ENCODE results near the gene NFAT5. TPM values are rescaled to one million over a fixed set of nuclear protein-coding genes. Genes with fewer than 3 reads are reported as not detected.

Gene NFAT5
- total and polyA plus RNA-seq, 4 donors, result 5.2 to 111 (median 22.5) TPM

GRCh38 chr16:69663846-69664245 is 98.1 kb downstream of the NFAT5 start:
- no peak for ATAC-seq (ENCODE audit: insufficient read depth, low FRiP score)
- Histone ChIP-seq H3K27me3 (ENCODE audit: control insufficient read depth in 3 of 3, insufficient read depth in 3 of 3, low read length in 2 of 3) (no peaks in the 10 kb centered on the region), H3K4me1 (ENCODE audit: control insufficient read depth in 5 of 5, insufficient read depth in 5 of 5, low read length in 5 of 5) (no peaks in the 10 kb centered on the region), H3K4me3 (no peak overlapping the region), H3K27ac (ENCODE audit: low read depth in 1 of 2, low read length in 1 of 2) (no peak overlapping the region), H3K9ac (ENCODE audit: insufficient read depth in 1 of 2, low read length in 2 of 2) (no peak overlapping the region), H3K36me3 (ENCODE audit: control insufficient read depth in 4 of 4, insufficient read depth in 4 of 4, low read length in 4 of 4) (peaks cover 2 to 23% (median 13%) of the 10 kb centered on the region in 4 donors), H3K9me3 (ENCODE audit: control insufficient read depth in 4 of 4, insufficient read depth in 3 of 4, low read length in 3 of 4) (no peaks in the 10 kb centered on the region)
- no peak for DNase-seq
- no peak for TF ChIP-seq CTCF (IDR thresholded peaks at IDR 0.05; ENCODE audit: control extremely low read depth, extremely low read depth)

GRCh38 chr16:69669577-69669976 is 103.8 kb downstream of the NFAT5 start:
- peaks cover 8 to 26% (median 15%) of the 10 kb centered on the region in 4 donors for H3K36me3 ChIP-seq (ENCODE audit: control insufficient read depth in 4 of 4, insufficient read depth in 4 of 4, low read length in 4 of 4)
- no peaks in the 10 kb centered on the region for H3K9me3 ChIP-seq (ENCODE audit: control insufficient read depth in 4 of 4, insufficient read depth in 3 of 4, low read length in 3 of 4)
- DNase-seq (no peak), ATAC-seq (ENCODE audit: insufficient read depth, low FRiP score) (no peak)
- H3K9ac ChIP-seq (ENCODE audit: insufficient read depth in 1 of 2, low read length in 2 of 2), result no peak overlapping the region
- 48 to 76% methylated on average over 1 of the region's 1 CpG for WGBS, 2 donors
- H3K4me3 ChIP-seq, result no peak overlapping the region
- no peaks in the 10 kb centered on the region for H3K4me1 ChIP-seq (ENCODE audit: control insufficient read depth in 5 of 5, insufficient read depth in 5 of 5, low read length in 5 of 5)
- no peaks in the 10 kb centered on the region for H3K27me3 ChIP-seq (ENCODE audit: control insufficient read depth in 3 of 3, insufficient read depth in 3 of 3, low read length in 2 of 3)
- no peak overlapping the region for H3K27ac ChIP-seq (ENCODE audit: low read depth in 1 of 2, low read length in 1 of 2)
- TF ChIP-seq CTCF (IDR thresholded peaks at IDR 0.05; ENCODE audit: control extremely low read depth, extremely low read depth), result no peak

- H3K27ac ChIP-seq (ENCODE audit: low read depth in 1 of 2, low read length in 1 of 2), result no peak overlapping the region
Observed at GRCh38 chr16:69672315-69672997, 106.7 kb downstream of the NFAT5 start.

More at GRCh38 chr16:69672315-69672997, 106.7 kb downstream of the NFAT5 start:
- no peaks in the 10 kb centered on the region for H3K9me3 ChIP-seq (ENCODE audit: control insufficient read depth in 4 of 4, insufficient read depth in 3 of 4, low read length in 3 of 4)
- DNase-seq, result no peak
- WGBS, 2 donors, result 96 to 97% methylated on average over 2 of the region's 2 CpGs
- TF ChIP-seq CTCF (IDR thresholded peaks at IDR 0.05; ENCODE audit: control extremely low read depth, extremely low read depth), result no peak
- H3K27me3 ChIP-seq (ENCODE audit: control insufficient read depth in 3 of 3, insufficient read depth in 3 of 3, low read length in 2 of 3), result no peaks in the 10 kb centered on the region
- ATAC-seq (ENCODE audit: insufficient read depth, low FRiP score), result no peak
- no peak overlapping the region for H3K9ac ChIP-seq (ENCODE audit: insufficient read depth in 1 of 2, low read length in 2 of 2)
- H3K4me3 ChIP-seq, result no peak overlapping the region
- H3K4me1 ChIP-seq (ENCODE audit: control insufficient read depth in 5 of 5, insufficient read depth in 5 of 5, low read length in 5 of 5), result no peaks in the 10 kb centered on the region
- peaks cover 13 to 40% (median 18%) of the 10 kb centered on the region in 4 donors for H3K36me3 ChIP-seq (ENCODE audit: control insufficient read depth in 4 of 4, insufficient read depth in 4 of 4, low read length in 4 of 4)

Measured in lung (tissue), 12 donors.